ENCODE results near the gene CERK.

DNA sequence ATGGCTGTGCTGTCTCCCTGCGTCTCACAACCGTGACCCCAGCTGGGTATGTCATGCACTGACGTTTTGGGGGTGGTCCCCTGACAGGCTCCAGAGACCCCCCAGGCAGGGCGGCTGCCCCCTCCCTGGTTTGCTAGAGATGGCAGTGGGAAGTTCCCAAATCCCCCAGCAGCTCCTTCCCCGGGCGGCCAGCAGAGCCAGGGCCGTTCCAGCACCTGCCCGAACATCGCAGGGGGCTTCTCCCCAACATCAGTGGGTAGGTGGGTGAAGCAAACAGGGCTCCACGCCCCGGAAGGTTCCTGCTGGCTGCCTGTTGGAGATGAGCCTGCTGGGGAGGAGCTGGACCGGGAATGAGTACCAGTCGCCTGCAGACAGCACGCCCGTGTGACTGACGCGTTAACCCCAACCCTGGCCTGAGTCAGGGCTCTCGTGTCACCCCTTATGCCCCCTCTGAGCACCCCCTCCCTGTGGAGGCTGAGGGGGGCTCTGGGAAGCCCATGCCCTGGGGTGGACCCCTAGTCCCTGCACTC, 72.2 kb downstream of the CERK start:
- TF ChIP-seq POLR2A (IDR thresholded peaks at IDR 0.05; ENCODE audit: low read depth, low read length), result no peak
- no peak for TF ChIP-seq POLR2AphosphoS5 (IDR thresholded peaks at IDR 0.05; ENCODE audit: low read depth, low read length)
- TF ChIP-seq TAF1 (IDR thresholded peaks at IDR 0.05; ENCODE audit: borderline replicate concordance, low read depth, low read length), result no peak

All from GM12892 (cell line).